B cell (primary cell): ENCODE results near the gene PARN. TPM values are rescaled to one million over a fixed set of nuclear protein-coding genes. Genes with fewer than 3 reads are reported as not detected.

Experiments
- ATAC-seq: fragments of 200-7000 bp; cut with Tn5 transposase; one replicate; pipeline ENCODE4 v1.10.0; 2021; ENCODE audit warnings: low read depth, mild to moderate bottlenecking, moderate number of reproducible peaks, moderate library complexity
- CTCF ChIA-PET: fragments of 350-600 bp; sonication (Branson Sonifier 250); formaldehyde crosslinking; loops from one replicate; lab custom pipeline; 2021; ENCODE audit warnings: antibody characterized with exemption, inconsistent platforms; lab: Charles Lee
- POLR2A ChIA-PET: fragments of 350-600 bp; sonication (Branson Sonifier 250); formaldehyde crosslinking; loops from one replicate; lab custom pipeline; 2021; ENCODE audit warnings: antibody characterized with exemption; lab: Charles Lee
- DNase-seq: peaks from one replicate; pipeline ENCODE4 v3.0.0; 2013
- H2AFZ ChIP-seq: 2 replicates; pipeline ENCODE4 v1.6.1; 2012; ENCODE audit warnings: mild to moderate bottlenecking, low read depth, low read length; ENCODE audit not compliant: insufficient read depth, poor library complexity, severe bottlenecking
- H3K27ac ChIP-seq, 2 donors: 1 replicate in 1 of 2; 2 replicates in 1 of 2; pipeline ENCODE4 v1.5.1; 2012 to 2013; ENCODE audit warnings: low read length in 2 of 2, mild to moderate bottlenecking in 2 of 2, moderate library complexity in 1 of 2
- H3K27me3 ChIP-seq, 4 experiments: fragments of 200-600 bp in 1 of 4; sonication (generic) in 1 of 4; replicated peaks in 1 of 4; 1 replicate in 2 of 4; 2 replicates in 2 of 4; pipeline versions ENCODE4 v1.6.1 to v1.7.0; 2013 to 2016; ENCODE audit warnings: low read length in 3 of 4, mild to moderate bottlenecking in 2 of 4, mixed read lengths in 1 of 4, moderate library complexity in 1 of 4; ENCODE audit not compliant: insufficient read depth in 4 of 4, control insufficient read depth in 3 of 4; ENCODE audit errors: control extremely low read depth in 1 of 4
- H3K36me3 ChIP-seq, 2 experiments: replicated peaks in 1 of 2; 1 replicate in 1 of 2; 2 replicates in 1 of 2; pipeline versions ENCODE4 v1.6.1 to v1.7.1; 2013; ENCODE audit warnings: low read length in 1 of 2; ENCODE audit not compliant: insufficient read depth in 2 of 2, control insufficient read depth in 1 of 2; ENCODE audit errors: control extremely low read depth in 1 of 2, extremely low read depth in 1 of 2
- H3K4me1 ChIP-seq, 2 donors: fragments of 200-600 bp in 1 of 2; sonication (generic) in 1 of 2; 1 replicate in 1 of 2; 2 replicates in 1 of 2; pipeline versions ENCODE4 v1.5.1 to v1.6.1; 2013 to 2017; ENCODE audit warnings: low read length in 2 of 2; ENCODE audit not compliant: control insufficient read depth in 2 of 2, insufficient read depth in 2 of 2
- H3K4me2 ChIP-seq: replicated peaks from 2 replicates; pipeline ENCODE3; 2012; ENCODE audit warnings: mild to moderate bottlenecking, low read depth, low read length; ENCODE audit not compliant: poor library complexity, severe bottlenecking
- H3K4me3 ChIP-seq, 5 experiments: fragments of 200-600 bp in 1 of 5; sonication (generic) in 1 of 5; 1 replicate in 3 of 5; 2 replicates in 2 of 5; pipeline versions ENCODE4 v1.5.1 to v1.7.0; 2011 to 2016; ENCODE audit warnings: low read length in 4 of 5, mild to moderate bottlenecking in 4 of 5, low read depth in 2 of 5, control low read depth in 1 of 5, moderate library complexity in 1 of 5; ENCODE audit not compliant: insufficient read depth in 1 of 5; ENCODE audit errors: control extremely low read depth in 1 of 5, extremely low read depth in 1 of 5
- H3K79me2 ChIP-seq: fragments of 200-600 bp; sonication (generic); one replicate; pipeline ENCODE4 v1.6.0; 2016; ENCODE audit warnings: low read length; ENCODE audit not compliant: control insufficient read depth, insufficient read depth
- H3K9ac ChIP-seq: fragments of 200-600 bp; sonication (generic); 2 replicates; pipeline ENCODE4 v1.6.1; 2017; ENCODE audit warnings: mild to moderate bottlenecking, low read length, moderate library complexity
- H3K9me3 ChIP-seq, 3 donors: one replicate each; pipeline versions ENCODE4 v1.6.1 to v1.7.1; 2013; ENCODE audit warnings: low read length in 2 of 3; ENCODE audit not compliant: control insufficient read depth in 2 of 3, insufficient read depth in 1 of 3; ENCODE audit errors: control extremely low read depth in 1 of 3
- H4K20me1 ChIP-seq: 2 replicates; pipeline ENCODE4 v1.6.0; 2012; ENCODE audit warnings: mild to moderate bottlenecking, low read length; ENCODE audit not compliant: insufficient read depth, control insufficient read depth, poor library complexity, severe bottlenecking
- H3K27ac Mint-ChIP-seq: one replicate; pipeline ENCODE4 v1.8.0; 2021; ENCODE audit warnings: mixed read lengths
- H3K27me3 Mint-ChIP-seq: one replicate; pipeline ENCODE4 v1.8.0; 2021; ENCODE audit warnings: mixed read lengths
- H3K4me1 Mint-ChIP-seq: one replicate; pipeline ENCODE4 v1.8.0; 2021; ENCODE audit warnings: mixed read lengths
- H3K4me3 Mint-ChIP-seq: one replicate; pipeline ENCODE4 v1.8.0; 2021; ENCODE audit warnings: mixed read lengths
- H3K9me3 Mint-ChIP-seq: one replicate; pipeline ENCODE4 v1.8.0; 2022; ENCODE audit warnings: mixed read lengths; ENCODE audit not compliant: insufficient read depth
- CTCF ChIP-seq: fragments of 200-600 bp; IDR thresholded peaks from one replicate; pipeline ENCODE4 v1.8.0; 2022; ENCODE audit warnings: antibody characterized with exemption, mild to moderate bottlenecking
- EZH2 ChIP-seq: IDR thresholded peaks from 2 replicates; pipeline ENCODE4 v1.6.1; 2012; ENCODE audit warnings: borderline replicate concordance, low read depth, mild to moderate bottlenecking, moderate library complexity, low read length; ENCODE audit not compliant: insufficient read depth, poor library complexity, severe bottlenecking
- WGBS: methylation state at CpG from one replicate; pipeline ENCODE4 v1.1.5; 2013; ENCODE audit warnings: missing lambda C conversion rate; ENCODE audit not compliant: insufficient coverage; 5-methylcytosine and 5-hydroxymethylcytosine counted together
- intact Hi-C: fragments of 100-400 bp; cut with micrococcal nuclease; formaldehyde crosslinking; loops from one replicate; pipeline ENCODE4 v1.10.0; 2022
- polyA plus RNA-seq: library from polyadenylated mRNA; depleted of rRNA; stranded (reverse); fragments of >200 nt; gene quantifications from 2 replicates; pipeline ENCODE4 v1.2.3, GENCODE V29; 2012
- total RNA-seq, 2 donors: library from RNA; stranded (reverse); fragments of 120-200 nt in 1 of 2; gene quantifications; 1 replicate in 1 of 2; 2 replicates in 1 of 2; pipeline versions ENCODE4 v1.2.3 to v1.2.4, GENCODE V29; 2013 to 2022

Gene PARN
- total and polyA plus RNA-seq, 2 donors (not counting 1 experiment from before 2014, with no cell fraction given) = 25.3 to 62.2 TPM

- Histone ChIP-seq H3K27me3 (no peaks in the 10 kb centered on the region), H3K27ac (no peak overlapping the region), H4K20me1 (peaks cover 17% of the 10 kb centered on the region), H3K4me3 (no peak overlapping the region), H3K9me3 (no peaks in the 10 kb centered on the region), H3K36me3 (peaks cover 1 to 18% of the 10 kb centered on the region in 2 experiments), H3K9ac (no peak overlapping the region), H2AFZ (no peak overlapping the region), H3K4me1 (peaks cover 0 to 4% of the 10 kb centered on the region in 2 donors), H3K4me2 (no peak overlapping the region), H3K79me2 (peaks cover 14% of the 10 kb centered on the region)
- Mint-ChIP-seq H3K4me3 (no peak overlapping the region), H3K9me3 (no peaks in the 10 kb centered on the region), H3K4me1 (peaks cover 13% of the 10 kb centered on the region), H3K27me3 (no peaks in the 10 kb centered on the region), H3K27ac (no peak overlapping the region)
- TF ChIP-seq EZH2 = no peak
- TF ChIP-seq CTCF = no peak
- ATAC-seq (no peak), DNase-seq (no peak)
- ChIA-PET POLR2A (no interaction called here), CTCF (no interaction called here)
- 100% methylated on average over 4 of the region's 5 CpGs for WGBS
- intact Hi-C loops = no loop called here
These were observed 136.3 kb downstream of the PARN start for GRCh38 chr16:14493791-14494190.

- Histone ChIP-seq H3K36me3 (peaks cover 1 to 15% of the 10 kb centered on the region in 2 experiments), H3K9me3 (no peaks in the 10 kb centered on the region), H4K20me1 (peaks cover 17% of the 10 kb centered on the region), H3K27ac (no peak overlapping the region), H3K27me3 (no peaks in the 10 kb centered on the region), H3K9ac (no peak overlapping the region), H3K4me2 (no peak overlapping the region), H3K4me1 (peaks cover 0 to 4% of the 10 kb centered on the region in 2 donors), H3K4me3 (no peak overlapping the region), H3K79me2 (peaks cover 14% of the 10 kb centered on the region), H2AFZ (no peak overlapping the region)
- no peak for TF ChIP-seq EZH2
- no peak for TF ChIP-seq CTCF
- ATAC-seq = no peak
- intact Hi-C loops = no loop called here
- no CpG with 5 or more reads among the region's 2 CpGs for WGBS
- H3K4me1 Mint-ChIP-seq = peaks cover 16% of the 10 kb centered on the region
- ChIA-PET POLR2A (no interaction called here), CTCF (no interaction called here)
- no peak overlapping the region for H3K4me3 Mint-ChIP-seq
- DNase-seq = no peak
- H3K9me3 Mint-ChIP-seq = no peaks in the 10 kb centered on the region
- no peaks in the 10 kb centered on the region for H3K27me3 Mint-ChIP-seq
- no peak overlapping the region for H3K27ac Mint-ChIP-seq
These were observed 137.4 kb downstream of the PARN start for GRCh38 chr16:14492614-14493013.
